Lower leg skin (tissue), 4 donors: ENCODE data around the gene FOXC2. TPM values are rescaled to one million over a fixed set of nuclear protein-coding genes. Genes with fewer than 3 reads are reported as not detected.

Source experiments
- DNase-seq, 2 donors: peaks; one replicate each; pipeline ENCODE4 v3.0.0-alpha.2; 2019; ENCODE audit warnings: low spot score in 2 of 2
- H3K4me3 ChIP-seq: fragments of 200-600 bp; sonication (generic); 2 replicates; pipeline ENCODE4 v1.5.1; 2017; ENCODE audit warnings: mild to moderate bottlenecking, low read depth; ENCODE audit not compliant: poor library complexity, severe bottlenecking
- CTCF ChIP-seq, 3 donors: fragments of 450-650 bp; IDR thresholded peaks; one replicate each; pipeline ENCODE4 v1.5.1; 2016; ENCODE audit warnings: antibody characterized with exemption in 3 of 3, mild to moderate bottlenecking in 3 of 3, moderate library complexity in 2 of 3
- POLR2A ChIP-seq, 2 donors: fragments of 450-650 bp; IDR thresholded peaks; one replicate each; pipeline ENCODE4 v1.6.1; 2016 to 2017; ENCODE audit warnings: antibody characterized with exemption in 2 of 2, mild to moderate bottlenecking in 1 of 2, moderate library complexity in 1 of 2
- WGBS, 2 donors: methylation state at CpG; one replicate each; pipeline ENCODE4 v1.1.5; 2018; 5-methylcytosine and 5-hydroxymethylcytosine counted together
- intact Hi-C: fragments of 100-400 bp; cut with DNase I; formaldehyde crosslinking; loops from one replicate; pipeline ENCODE4 v1.15.0; 2023; ENCODE audit warnings: low total_unique reads
- total RNA-seq, 4 donors: library from RNA; depleted of rRNA; stranded (reverse); fragments of >200 nt; gene quantifications; one replicate each; pipeline ENCODE4 v1.1.0, GENCODE V29; 2016

Gene FOXC2
- total RNA-seq, 4 donors from 2014 or later, result 0.16 to 0.32 (median 0.17) TPM; not detected in 1

DNA sequence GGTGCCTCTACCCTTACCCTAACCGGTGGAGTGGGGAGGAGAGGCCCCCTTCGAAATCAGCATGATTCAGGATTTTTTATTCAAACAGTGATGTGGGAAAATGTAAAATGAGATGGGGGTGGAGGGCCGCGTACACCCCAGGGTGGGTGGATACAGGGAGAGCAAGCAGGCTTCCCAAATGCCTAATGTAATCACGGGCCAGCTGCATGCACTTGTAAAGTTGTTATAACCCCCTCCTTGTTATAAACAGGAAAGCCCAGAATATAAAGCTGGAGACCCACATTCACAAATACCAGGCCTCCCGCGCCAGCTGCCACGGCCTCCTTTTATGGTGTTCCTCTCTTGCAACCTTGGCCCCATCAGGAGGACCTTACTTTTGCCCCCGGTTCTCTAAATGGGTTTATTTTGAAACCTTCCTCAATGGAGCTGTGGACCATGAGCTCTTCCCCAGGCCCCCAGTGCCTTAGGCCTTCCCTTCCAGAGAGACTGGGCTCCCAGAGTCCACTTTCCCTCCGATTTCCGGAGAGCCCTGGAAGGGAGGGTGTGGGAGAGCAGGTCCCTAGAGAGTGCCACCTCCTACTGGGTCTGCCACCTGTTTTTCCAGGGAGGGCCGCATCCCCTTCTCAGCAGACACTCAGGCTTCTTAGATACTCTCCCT is 10.8 kb downstream of the FOXC2 start:
- intact Hi-C loops, result no loop called here
- no peak overlapping the region for H3K4me3 ChIP-seq

GRCh38 chr16:86578061-86578599 is 11.5 kb downstream of the FOXC2 start, which contains the start of gene FOXL1:
Gene FOXL1 (plus strand): TSS chr16:86578549. CDS start chr16:86578724, 175 bp downstream.
- DNase-seq, result no peak
- H3K4me3 ChIP-seq, result no peak within 1 kb of the TSS
- 51 to 53% methylated on average over 13 of the region's 13 CpGs for WGBS, 2 donors
- TF ChIP-seq CTCF (IDR thresholded peaks at IDR 0.05) (no peak), POLR2A (IDR thresholded peaks at IDR 0.05) (no peak)
- intact Hi-C loops, result no loop called here

More for the DNA sequence above, 10.8 kb downstream of the FOXC2 start:
- DNase-seq, result no peak
- TF ChIP-seq CTCF (IDR thresholded peaks at IDR 0.05) (no peak), POLR2A (IDR thresholded peaks at IDR 0.05) (no peak)
- 58 to 59% methylated on average over 12 of the region's 12 CpGs for whole genome bisulfite sequencing, 2 donors

DNA sequence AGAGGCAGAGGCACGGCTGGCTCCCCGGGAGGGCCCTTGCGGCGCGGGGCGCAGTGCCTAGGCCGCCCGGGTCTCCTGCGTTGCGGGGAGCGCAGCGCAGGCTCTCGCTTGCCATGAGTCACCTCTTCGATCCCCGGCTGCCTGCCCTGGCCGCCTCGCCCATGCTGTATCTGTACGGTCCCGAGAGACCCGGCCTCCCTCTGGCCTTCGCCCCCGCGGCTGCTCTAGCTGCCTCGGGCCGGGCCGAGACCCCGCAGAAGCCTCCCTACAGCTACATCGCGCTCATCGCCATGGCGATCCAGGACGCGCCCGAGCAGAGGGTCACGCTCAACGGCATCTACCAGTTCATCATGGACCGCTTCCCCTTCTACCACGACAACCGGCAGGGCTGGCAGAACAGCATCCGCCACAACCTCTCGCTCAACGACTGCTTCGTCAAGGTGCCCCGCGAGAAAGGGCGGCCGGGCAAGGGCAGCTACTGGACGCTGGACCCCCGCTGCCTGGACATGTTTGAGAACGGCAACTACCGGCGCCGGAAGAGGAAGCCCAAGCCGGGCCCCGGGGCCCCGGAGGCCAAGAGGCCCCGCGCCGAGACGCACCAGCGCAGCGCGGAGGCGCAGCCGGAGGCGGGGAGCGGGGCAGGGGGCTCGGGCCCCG is 12.1 kb downstream of the FOXC2 start:
- peak in 1 of 2 donors; percentile 82 for DNase-seq
- WGBS, 2 donors, result 5 to 10% methylated on average over 26 to 36 of the region's 69 CpGs
- intact Hi-C loops, result no loop called here
- TF ChIP-seq POLR2A (IDR thresholded peaks at IDR 0.05), result no peak
- no peak for TF ChIP-seq CTCF (IDR thresholded peaks at IDR 0.05)
- H3K4me3 ChIP-seq, result no peak overlapping the region

DNA sequence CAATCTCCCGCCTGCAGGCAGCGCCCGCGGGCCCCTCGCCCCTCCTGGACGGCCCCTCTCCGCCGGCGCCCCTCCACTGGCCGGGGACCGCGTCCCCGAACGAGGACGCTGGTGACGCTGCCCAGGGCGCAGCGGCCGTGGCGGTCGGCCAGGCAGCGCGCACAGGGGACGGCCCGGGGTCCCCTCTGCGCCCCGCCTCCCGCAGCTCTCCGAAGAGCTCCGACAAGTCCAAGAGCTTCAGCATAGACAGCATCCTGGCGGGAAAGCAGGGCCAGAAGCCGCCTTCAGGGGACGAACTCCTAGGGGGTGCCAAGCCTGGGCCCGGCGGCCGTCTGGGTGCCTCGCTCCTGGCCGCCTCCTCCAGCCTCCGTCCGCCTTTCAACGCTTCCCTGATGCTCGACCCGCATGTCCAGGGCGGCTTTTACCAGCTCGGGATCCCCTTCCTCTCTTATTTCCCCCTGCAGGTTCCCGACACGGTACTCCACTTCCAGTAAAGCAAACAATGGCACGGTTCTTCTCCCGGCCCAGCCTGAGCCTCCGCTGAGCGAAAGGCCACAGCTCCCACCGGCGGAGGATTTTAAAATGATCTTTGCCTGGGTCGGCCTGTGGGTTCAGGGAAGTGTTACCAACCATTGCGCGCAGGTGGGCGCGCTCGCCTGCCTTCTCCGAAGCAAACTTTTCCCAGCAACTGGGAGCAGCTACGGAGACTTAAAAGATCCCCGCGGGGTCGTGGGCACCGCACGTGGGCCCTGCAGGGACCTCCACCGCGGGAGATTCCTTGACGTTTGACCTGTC is 12.8 kb downstream of the FOXC2 start:
- TF ChIP-seq CTCF (IDR thresholded peaks at IDR 0.05) (no peak), POLR2A (IDR thresholded peaks at IDR 0.05) (no peak)
- WGBS, 2 donors, result 7 to 23% methylated on average over 34 to 43 of the region's 69 CpGs
- DNase-seq, result peak in 1 of 2 donors; percentile 65
- intact Hi-C loops, result no loop called here
- no peak overlapping the region for H3K4me3 ChIP-seq

GRCh38 chr16:86580063-86580790 is 13.6 kb downstream of the FOXC2 start:
- TF ChIP-seq POLR2A (IDR thresholded peaks at IDR 0.05) (no peak), CTCF (IDR thresholded peaks at IDR 0.05) (no peak)
- intact Hi-C loops, result no loop called here
- H3K4me3 ChIP-seq, result no peak overlapping the region
- DNase-seq, result no peak
- WGBS, 2 donors, result 60 to 66% methylated on average over 16 to 19 of the region's 19 CpGs
